ENCODE results near the gene PTPRT.

Gene PTPRT

DNA sequence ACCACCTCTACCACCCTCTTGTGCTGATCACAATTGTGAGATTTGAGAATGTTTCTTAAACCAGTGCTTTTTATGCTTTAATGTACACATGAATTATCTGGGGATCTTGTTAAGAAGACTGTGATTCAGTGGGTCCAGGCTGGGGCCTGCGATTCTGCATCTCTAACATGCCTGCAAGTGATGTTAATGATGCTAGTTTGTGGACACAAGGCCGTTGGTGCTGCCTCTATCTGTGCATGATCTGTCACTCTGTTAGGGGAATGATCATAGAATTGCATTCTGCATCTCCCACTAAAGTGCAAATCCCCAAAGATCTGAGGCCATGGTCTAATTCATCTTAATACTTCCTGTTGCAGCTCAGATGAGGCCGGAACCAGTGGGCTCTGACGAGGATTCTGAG, 746.5 kb downstream of the PTPRT start:
- no peak overlapping the region for H3K27ac ChIP-seq (ENCODE audit: low read length)
- no peaks in the 10 kb centered on the region for H3K4me1 ChIP-seq (ENCODE audit: low read length)
- H3K9ac ChIP-seq (ENCODE audit: low read length), result no peak overlapping the region
- H3K79me2 ChIP-seq (ENCODE audit: low read length), result no peaks in the 10 kb centered on the region
- no peak for TF ChIP-seq EZH2phosphoT487 (IDR thresholded peaks at IDR 0.05; ENCODE audit: low read length)
- TF ChIP-seq EZH2 (optimal IDR thresholded peaks at IDR 0.05; ENCODE audit: low read depth, low read length), result no peak
- TF ChIP-seq, protein P1, sequence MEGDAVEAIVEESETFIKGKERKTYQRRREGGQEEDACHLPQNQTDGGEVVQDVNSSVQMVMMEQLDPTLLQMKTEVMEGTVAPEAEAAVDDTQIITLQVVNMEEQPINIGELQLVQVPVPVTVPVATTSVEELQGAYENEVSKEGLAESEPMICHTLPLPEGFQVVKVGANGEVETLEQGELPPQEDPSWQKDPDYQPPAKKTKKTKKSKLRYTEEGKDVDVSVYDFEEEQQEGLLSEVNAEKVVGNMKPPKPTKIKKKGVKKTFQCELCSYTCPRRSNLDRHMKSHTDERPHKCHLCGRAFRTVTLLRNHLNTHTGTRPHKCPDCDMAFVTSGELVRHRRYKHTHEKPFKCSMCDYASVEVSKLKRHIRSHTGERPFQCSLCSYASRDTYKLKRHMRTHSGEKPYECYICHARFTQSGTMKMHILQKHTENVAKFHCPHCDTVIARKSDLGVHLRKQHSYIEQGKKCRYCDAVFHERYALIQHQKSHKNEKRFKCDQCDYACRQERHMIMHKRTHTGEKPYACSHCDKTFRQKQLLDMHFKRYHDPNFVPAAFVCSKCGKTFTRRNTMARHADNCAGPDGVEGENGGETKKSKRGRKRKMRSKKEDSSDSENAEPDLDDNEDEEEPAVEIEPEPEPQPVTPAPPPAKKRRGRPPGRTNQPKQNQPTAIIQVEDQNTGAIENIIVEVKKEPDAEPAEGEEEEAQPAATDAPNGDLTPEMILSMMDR (IDR thresholded peaks at IDR 0.05; ENCODE audit: low read length), result no peak
- no peak overlapping the region for H3K4me3 ChIP-seq (ENCODE audit: low read length)
- H3K9me2 ChIP-seq (replicated peaks; ENCODE audit: insufficient read depth, low read length), result no peaks in the 10 kb centered on the region
- no peaks in the 10 kb centered on the region for H3K9me3 ChIP-seq (replicated peaks; ENCODE audit: insufficient read depth, low read length)
- H3K27me3 ChIP-seq (replicated peaks; ENCODE audit: insufficient read depth, low read length), result no peaks in the 10 kb centered on the region
- no peak for DNase-seq
- H4K20me1 ChIP-seq (ENCODE audit: insufficient read depth, low read length), result no peaks in the 10 kb centered on the region
- no peak overlapping the region for H3K4me2 ChIP-seq (ENCODE audit: low read depth, low read length)
- H3K36me3 ChIP-seq (replicated peaks; ENCODE audit: insufficient read depth, low read length), result no peaks in the 10 kb centered on the region
- H2AFZ ChIP-seq (ENCODE audit: low read length), result no peak overlapping the region
- H3F3A ChIP-seq (ENCODE audit: insufficient read depth, low read length), result no peaks in the 10 kb centered on the region

DNA sequence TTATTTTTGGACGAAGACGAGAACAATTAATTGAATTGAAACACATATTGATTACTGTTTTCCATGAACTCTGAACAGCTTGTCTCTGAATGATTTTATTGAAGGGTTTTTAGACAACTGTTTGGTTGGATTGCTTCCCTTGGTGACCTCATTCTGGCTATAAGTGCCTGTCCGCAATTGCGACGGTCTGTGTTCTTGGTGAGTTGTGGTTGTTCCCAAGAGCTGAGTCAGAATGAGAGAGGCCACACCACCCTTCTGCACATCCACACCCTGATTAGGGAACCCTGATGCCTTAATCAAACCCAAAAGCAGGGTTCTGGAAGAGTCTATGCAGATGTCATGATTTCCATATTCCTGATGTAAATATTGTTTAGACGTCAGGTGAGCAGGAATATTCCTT, 747.0 kb downstream of the PTPRT start:
- no peaks in the 10 kb centered on the region for H3K36me3 ChIP-seq (replicated peaks; ENCODE audit: insufficient read depth, low read length)
- H3F3A ChIP-seq (ENCODE audit: insufficient read depth, low read length), result no peaks in the 10 kb centered on the region
- no peak overlapping the region for H3K4me3 ChIP-seq (ENCODE audit: low read length)
- H2AFZ ChIP-seq (ENCODE audit: low read length), result no peak overlapping the region
- H3K79me2 ChIP-seq (ENCODE audit: low read length), result no peaks in the 10 kb centered on the region
- H3K9me3 ChIP-seq (replicated peaks; ENCODE audit: insufficient read depth, low read length), result no peaks in the 10 kb centered on the region
- no peaks in the 10 kb centered on the region for H3K27me3 ChIP-seq (replicated peaks; ENCODE audit: insufficient read depth, low read length)
- no peak for DNase-seq
- TF ChIP-seq EZH2 (optimal IDR thresholded peaks at IDR 0.05; ENCODE audit: low read depth, low read length), result no peak
- no peak for TF ChIP-seq EZH2phosphoT487 (IDR thresholded peaks at IDR 0.05; ENCODE audit: low read length)
- TF ChIP-seq, protein P1 (IDR thresholded peaks at IDR 0.05; ENCODE audit: low read length), result no peak
- H3K9ac ChIP-seq (ENCODE audit: low read length), result no peak overlapping the region
- H4K20me1 ChIP-seq (ENCODE audit: insufficient read depth, low read length), result no peaks in the 10 kb centered on the region
- no peak overlapping the region for H3K4me2 ChIP-seq (ENCODE audit: low read depth, low read length)
- no peaks in the 10 kb centered on the region for H3K4me1 ChIP-seq (ENCODE audit: low read length)
- H3K9me2 ChIP-seq (replicated peaks; ENCODE audit: insufficient read depth, low read length), result no peaks in the 10 kb centered on the region
- no peak overlapping the region for H3K27ac ChIP-seq (ENCODE audit: low read length)

DNA sequence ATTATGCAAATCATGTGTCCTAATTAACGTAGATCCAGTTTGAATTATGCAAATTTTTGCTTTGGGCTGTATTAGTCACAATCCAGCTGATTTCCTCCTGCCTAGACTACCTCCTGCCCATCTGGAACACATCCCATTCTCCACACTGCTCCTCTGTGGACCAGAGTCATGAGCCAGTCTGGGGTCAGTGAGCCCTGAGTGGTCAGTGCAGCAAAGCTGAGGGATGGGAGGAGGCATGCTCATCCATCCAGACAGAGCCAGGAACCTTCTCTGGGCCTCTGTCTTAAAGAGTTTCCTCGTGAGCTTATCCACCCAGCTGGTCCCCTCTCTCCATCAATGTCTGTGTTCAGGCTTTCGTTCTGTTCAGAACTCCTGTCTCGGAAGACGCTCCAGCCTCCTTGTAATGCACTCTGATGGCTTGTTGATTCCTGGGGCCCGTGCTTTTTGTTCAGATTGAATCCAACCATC, 747.8 kb downstream of the PTPRT start:
- no peak overlapping the region for H3K27ac ChIP-seq (ENCODE audit: low read length)
- no peak overlapping the region for H3K9ac ChIP-seq (ENCODE audit: low read length)
- H3K4me3 ChIP-seq (ENCODE audit: low read length), result no peak overlapping the region
- DNase-seq, result no peak
- H3K4me1 ChIP-seq (ENCODE audit: low read length), result no peaks in the 10 kb centered on the region
- no peaks in the 10 kb centered on the region for H4K20me1 ChIP-seq (ENCODE audit: insufficient read depth, low read length)
- H3K27me3 ChIP-seq (replicated peaks; ENCODE audit: insufficient read depth, low read length), result no peaks in the 10 kb centered on the region
- H2AFZ ChIP-seq (ENCODE audit: low read length), result no peak overlapping the region
- H3K9me2 ChIP-seq (replicated peaks; ENCODE audit: insufficient read depth, low read length), result no peaks in the 10 kb centered on the region
- TF ChIP-seq EZH2phosphoT487 (IDR thresholded peaks at IDR 0.05; ENCODE audit: low read length) (no peak), EZH2 (optimal IDR thresholded peaks at IDR 0.05; ENCODE audit: low read depth, low read length) (no peak)
- TF ChIP-seq, protein P1 (IDR thresholded peaks at IDR 0.05; ENCODE audit: low read length), result no peak
- no peaks in the 10 kb centered on the region for H3K79me2 ChIP-seq (ENCODE audit: low read length)
- no peaks in the 10 kb centered on the region for H3K9me3 ChIP-seq (replicated peaks; ENCODE audit: insufficient read depth, low read length)
- H3K36me3 ChIP-seq (replicated peaks; ENCODE audit: insufficient read depth, low read length), result no peaks in the 10 kb centered on the region
- no peak overlapping the region for H3K4me2 ChIP-seq (ENCODE audit: low read depth, low read length)
- H3F3A ChIP-seq (ENCODE audit: insufficient read depth, low read length), result no peaks in the 10 kb centered on the region

Data from MM.1S (cell line).